DMS53 treated with DMSO at 0.1 percent for 48 hours (cell line): ENCODE results near the gene FOXA3.

ENCODE experiments used
- DNase-seq: peaks from one replicate; lab custom pipeline; 2025; ENCODE audit not compliant: unreplicated experiment; lab: John Stamatoyannopoulos, UW

FOXA3 gene

DNA sequence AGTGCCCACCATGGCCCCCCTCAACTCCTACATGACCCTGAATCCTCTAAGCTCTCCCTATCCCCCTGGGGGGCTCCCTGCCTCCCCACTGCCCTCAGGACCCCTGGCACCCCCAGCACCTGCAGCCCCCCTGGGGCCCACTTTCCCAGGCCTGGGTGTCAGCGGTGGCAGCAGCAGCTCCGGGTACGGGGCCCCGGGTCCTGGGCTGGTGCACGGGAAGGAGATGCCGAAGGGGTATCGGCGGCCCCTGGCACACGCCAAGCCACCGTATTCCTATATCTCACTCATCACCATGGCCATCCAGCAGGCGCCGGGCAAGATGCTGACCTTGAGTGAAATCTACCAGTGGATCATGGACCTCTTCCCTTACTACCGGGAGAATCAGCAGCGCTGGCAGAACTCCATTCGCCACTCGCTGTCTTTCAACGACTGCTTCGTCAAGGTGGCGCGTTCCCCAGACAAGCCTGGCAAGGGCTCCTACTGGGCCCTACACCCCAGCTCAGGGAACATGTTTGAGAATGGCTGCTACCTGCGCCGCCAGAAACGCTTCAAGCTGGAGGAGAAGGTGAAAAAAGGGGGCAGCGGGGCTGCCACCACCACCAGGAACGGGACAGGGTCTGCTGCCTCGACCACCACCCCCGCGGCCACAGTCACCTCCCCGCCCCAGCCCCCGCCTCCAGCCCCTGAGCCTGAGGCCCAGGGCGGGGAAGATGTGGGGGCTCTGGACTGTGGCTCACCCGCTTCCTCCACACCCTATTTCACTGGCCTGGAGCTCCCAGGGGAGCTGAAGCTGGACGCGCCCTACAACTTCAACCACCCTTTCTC is 8.2 kb downstream of the FOXA3 start:
- no peak for DNase-seq

DNA sequence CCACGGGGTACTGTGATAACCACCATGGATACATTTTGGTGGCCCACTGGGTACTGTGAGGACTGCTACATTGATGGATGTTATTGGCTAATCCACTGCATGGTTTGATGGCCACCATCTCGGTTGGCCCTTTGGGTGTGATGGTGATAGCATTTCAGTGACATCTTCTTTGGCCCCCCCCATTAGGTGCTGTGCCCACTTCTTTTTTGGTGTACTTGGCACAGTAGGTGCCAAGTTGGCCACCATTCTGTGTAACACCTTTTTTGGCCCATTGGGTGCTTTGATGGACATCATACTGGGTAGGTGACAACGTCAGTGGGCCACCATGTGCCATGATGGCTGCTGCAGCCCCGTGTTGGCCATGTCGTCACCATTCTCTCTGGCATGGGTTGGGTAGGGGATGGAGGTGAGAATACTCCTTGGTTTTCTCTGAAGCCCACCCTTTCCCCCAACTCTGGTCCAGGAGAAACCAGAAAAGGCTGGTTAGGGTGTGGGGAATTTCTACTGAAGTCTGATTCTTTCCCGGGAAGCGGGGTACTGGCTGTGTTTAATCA is 9.2 kb downstream of the FOXA3 start:
- no peak for DNase-seq

GRCh38 chr19:45874620-45874966 is 10.5 kb downstream of the FOXA3 start:
- DNase-seq = no peak

DNA sequence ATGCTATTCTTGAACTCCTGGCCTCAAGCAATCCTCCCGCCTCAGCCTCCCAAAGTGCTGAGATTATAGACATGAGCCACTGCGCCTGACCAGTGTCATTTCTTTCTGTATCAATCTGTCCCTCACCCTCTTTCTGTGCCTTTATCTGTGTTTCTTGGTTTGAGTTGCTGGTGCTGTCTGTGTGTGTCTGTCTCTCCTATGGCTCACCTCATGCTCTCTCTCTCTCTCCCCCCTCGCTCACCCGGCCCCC is 12.0 kb downstream of the FOXA3 start:
- no peak for DNase-seq

- no peak for DNase-seq
Measured at GRCh38 chr19:45876411-45877197, 12.5 kb downstream of the FOXA3 start.

DNA sequence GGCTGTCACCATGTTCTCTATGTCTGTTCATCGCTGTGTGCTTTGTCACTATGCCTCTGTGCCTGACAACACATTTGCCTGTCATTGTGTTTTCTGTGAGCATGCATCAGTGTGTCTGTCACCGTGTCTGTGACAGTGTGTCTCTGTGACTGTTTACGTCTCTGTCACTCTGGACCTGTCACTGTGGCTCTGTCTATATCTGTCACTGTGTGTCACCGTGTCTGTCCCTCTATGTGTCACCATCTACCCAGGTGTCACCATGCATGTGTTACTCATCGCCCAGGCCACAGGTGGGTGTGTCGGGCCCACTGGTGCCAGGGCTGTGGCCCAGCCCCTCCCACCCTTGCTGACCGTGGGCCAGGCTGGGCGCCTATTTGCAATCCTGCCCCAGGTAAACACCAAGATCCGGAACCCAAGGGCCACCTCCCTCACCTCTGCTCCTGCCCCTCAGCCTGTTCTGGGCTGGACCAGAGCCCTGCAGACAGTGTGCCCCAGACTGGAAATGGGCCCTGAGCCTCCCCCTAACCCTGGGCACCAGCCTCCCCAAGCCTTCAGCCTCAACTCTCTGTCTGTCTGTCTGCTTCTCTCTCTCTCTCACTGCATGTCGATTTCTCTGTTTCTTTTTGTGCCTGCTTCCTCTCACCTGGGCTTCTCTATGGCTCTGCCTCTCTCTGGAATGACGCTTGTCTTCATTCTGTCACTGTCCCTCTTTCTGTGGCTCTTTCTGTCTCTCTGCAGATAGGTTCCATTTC is 14.1 kb downstream of the FOXA3 start:
- DNase-seq = peak; percentile 68

- no peak for DNase-seq
Measured at GRCh38 chr19:45879055-45879454, 14.9 kb downstream of the FOXA3 start.

GRCh38 chr19:45879971-45880370 is 15.8 kb downstream of the FOXA3 start:
- no peak for DNase-seq

DNA sequence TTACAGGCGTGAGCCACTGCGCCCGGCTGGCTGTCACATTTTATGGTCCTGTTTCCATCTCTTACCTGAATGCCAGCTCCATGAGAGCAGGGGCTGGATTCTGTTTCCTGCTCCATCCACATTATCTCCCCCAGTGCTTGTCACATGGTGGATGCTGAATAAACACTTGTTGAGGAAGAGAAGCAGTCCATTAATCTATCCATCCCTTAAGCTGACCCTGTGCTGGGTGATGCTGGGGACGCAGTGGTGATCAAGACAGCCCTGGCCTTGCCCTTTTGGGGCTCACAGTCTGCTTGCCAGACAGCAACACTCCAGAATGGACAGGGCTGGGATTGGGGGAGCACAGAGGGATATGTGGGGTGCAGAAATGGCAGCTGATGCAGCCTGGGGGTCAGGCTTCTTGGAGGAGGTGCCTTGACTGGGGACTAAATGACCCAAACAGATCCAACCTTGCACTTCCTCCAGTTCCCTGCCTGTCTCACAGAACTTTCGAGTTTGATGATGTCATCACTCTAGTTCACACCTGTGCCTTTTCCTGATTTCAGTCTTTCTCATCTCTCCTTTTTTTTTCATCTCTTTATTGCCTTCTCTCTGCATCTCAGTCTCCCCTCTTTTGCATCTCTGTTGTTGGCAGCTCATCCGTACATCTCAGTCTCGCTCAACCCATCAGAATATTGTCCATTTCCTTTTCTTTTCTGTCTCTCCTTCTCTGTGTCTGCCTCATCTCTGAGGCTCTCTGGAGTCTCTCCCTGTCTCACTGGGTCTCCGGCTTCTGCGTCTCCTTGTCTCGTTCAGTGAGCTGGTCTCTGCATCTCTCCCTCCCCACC is 17.2 kb downstream of the FOXA3 start:
- peak; percentile 86 for DNase-seq

DNA sequence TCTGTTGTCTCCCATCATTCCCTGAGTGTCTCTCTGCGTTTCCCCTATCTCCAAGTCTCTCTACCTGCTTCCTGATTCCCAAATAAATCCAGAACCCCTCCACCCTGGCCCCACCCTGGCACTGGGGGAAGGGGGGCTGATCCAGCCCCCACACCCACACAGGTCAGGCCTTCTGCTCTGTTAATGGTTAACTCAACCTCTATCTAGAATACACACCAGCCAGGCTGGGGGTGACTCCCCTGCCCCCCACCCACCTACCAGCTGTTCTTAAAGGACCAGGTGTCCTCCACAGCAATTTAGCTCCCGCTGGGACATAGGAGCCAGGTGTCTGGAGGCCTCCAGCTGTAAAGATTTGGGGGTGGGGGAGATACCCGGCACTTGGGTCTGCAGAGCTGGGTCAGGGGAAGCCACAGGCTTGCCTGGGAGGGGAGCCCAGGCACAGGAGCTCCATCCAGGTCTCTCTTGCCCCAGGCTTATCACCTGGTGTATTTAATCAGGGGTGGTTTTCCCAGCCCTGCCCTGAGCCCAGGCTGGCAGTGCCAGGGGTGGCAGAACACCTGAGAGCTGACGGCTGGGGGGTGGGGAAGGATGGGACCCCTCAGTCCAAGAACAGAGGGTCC is 17.9 kb downstream of the FOXA3 start:
- DNase-seq = peak; percentile 91

GRCh38 chr19:45882652-45883585 is 18.8 kb downstream of the FOXA3 start:
- peak; percentile 90 for DNase-seq

GRCh38 chr19:45883586-45883880 is 19.4 kb downstream of the FOXA3 start:
- no peak for DNase-seq

DNA sequence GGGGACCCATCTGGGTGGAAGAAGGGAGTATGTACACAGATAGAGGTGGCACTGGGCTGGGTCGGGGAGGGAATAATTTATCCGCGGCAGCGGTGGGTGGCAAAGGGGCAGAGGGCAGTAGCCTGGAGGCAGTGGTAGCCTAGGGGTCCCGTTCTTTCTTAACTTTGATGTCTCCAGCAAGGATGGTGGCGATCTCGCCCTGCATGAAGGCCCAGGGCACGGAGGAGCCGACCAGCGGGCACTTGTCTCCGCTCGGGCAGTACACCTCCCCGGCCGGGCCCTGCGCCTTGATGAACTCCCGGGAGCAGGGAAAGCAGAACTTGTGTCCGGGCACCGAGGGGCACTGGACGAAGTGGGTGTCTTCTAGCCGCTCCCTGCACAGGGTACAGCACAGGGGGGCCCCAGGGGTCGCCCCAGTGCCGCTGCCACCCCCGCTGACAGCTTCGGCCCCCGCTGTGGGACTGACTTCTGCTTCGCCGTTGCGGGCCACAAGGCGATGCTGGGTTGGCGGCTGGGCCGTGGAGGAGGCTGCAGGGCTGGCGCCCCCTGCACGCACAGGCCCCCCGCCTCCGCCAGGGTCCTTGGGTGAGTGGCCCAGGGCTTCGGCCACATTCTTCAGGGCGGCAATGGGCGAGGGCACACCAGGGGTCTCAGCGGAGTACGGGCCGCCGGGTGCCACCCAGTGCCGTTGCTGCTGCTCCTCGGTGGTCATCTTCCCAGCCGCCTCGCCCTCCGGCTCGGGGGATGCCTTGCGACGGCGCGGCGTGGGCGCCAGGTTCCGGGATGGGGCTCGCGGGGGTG is 20.0 kb downstream of the FOXA3 start:
- no peak for DNase-seq

DNA sequence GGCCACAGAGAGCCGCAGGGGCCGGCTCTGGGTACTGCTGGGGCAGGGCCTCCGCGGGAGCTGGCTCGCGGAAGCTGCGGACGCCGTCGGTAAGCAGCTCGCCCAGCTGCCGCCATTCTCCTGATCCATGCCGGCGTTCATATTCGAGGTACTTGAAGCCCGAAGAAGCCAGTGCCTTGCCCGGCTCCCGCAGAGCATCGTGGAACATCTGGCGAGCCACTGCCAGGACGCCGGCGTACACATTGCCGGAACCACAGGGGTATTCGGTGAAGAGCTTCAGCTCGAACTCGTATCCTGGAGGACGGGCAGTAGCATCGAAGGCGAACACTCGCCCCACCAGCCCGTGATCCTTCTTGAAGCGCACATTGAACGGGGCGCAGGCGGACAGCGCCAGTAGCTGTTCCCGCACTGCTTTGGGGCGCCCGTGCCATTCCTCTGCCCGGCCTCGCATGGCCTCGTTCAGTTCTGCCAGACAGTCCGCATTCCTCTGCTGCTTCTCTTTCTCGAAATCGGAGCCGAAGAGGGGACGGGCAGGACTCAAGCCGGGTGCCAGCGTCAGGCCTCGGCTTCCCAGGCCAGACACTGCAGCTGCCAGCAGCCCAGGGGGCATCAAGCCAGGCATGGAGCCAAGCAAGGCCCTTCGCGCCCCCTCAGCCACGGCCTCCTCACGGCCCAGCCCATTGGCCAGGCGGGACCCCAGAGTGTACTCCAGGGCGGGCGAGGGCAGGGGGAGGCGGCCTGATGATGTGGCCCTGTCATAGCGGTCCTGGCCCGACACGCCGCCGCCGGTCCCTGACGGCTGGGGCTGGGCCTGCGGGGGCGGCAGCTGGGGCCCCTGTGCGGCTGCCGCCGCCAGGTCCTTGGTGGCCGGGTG is 20.8 kb downstream of the FOXA3 start:
- peak; percentile 34 for DNase-seq

DNA sequence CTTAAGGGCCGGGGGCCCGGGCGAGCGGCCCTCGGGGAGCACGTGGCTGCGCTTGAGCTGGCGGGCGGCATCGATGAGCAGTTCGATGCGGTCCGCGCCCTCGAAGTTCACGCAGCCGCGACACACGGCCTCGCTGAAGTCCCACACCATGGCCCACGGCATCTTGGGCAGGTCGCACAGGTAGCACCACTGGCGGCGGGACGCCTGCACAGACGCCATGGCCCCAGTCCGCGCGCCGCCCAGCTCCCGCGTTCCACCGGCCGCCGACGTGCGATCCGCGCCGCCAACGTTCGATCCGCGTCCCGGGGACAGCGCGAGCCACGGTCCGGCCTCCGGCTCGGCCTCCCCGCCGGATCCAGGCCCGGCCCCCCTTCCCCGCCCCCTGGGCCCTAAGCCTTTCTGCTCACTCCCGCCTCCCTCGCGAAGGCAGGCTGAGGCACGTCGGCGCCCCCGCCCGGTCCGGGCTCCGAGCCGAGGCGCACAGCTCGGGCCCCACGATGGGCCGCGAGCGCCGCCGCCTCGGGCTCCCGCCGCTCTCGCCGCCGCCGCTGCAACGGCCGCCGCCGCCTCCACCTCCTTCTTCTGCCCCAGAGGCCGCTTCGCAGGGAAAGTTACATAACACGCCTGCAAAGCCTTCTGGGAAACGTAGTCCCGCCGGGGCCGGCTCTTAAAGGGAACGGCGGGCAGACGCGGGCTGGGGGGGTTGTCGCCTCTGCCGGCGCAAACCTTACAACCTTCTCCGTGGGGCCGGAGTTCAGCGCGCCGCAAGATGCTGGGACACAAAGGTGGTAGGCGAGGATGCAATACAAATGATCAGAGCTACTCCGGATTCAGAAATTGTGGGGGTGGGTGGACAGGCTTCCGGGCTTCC is 21.7 kb downstream of the FOXA3 start, which contains the start of gene IRF2BP1:
IRF2BP1 (minus strand) TSS at position 586 of the 871 bp plus-strand sequence; CDS start at position 219, 367 bp downstream.
- peak; percentile 91 for DNase-seq

- peak; percentile 88 for DNase-seq
Measured at GRCh38 chr19:45886427-45887199, 22.5 kb downstream of the FOXA3 start.
